BLaER1 treated with 17β-estradiol and CSF1 and Interleukin-3, amounts not matched to agents 10 nM and 100 nM (cell line): ENCODE data around the gene AIFM1.

ENCODE experiments used
- H3K27ac ChIP-seq, 11 experiments: shearing (Covaris generic); formaldehyde crosslinking; 2 replicates each; pipeline ENCODE4 v1.8.1; 2022
- H3K27me3 ChIP-seq, 11 experiments: shearing (Covaris generic); formaldehyde crosslinking; 2 replicates each; pipeline ENCODE4 v1.8.1; 2022
- H3K36me3 ChIP-seq, 11 experiments: shearing (Covaris generic); formaldehyde crosslinking; 2 replicates each; pipeline ENCODE4 v1.8.1; 2022
- H3K4me1 ChIP-seq, 10 experiments: shearing (Covaris generic); formaldehyde crosslinking; 2 replicates each; pipeline ENCODE4 v1.8.1; 2022
- H3K4me2 ChIP-seq, 11 experiments: shearing (Covaris generic); formaldehyde crosslinking; 2 replicates each; pipeline ENCODE4 v1.8.1; 2022
- H3K4me3 ChIP-seq, 10 experiments: shearing (Covaris generic); formaldehyde crosslinking; 2 replicates each; pipeline ENCODE4 v1.8.1; 2022
- H3K9ac ChIP-seq, 11 experiments: shearing (Covaris generic); formaldehyde crosslinking; 2 replicates each; pipeline ENCODE4 v1.8.1; 2022
- H3K9me3 ChIP-seq, 11 experiments: shearing (Covaris generic); formaldehyde crosslinking; replicated peaks in 1 of 11; 2 replicates each; pipeline ENCODE4 v1.8.1; 2022
- H4K20me1 ChIP-seq, 11 experiments: shearing (Covaris generic); formaldehyde crosslinking; 2 replicates each; pipeline ENCODE4 v1.8.1; 2022
- Cebpa-rat ChIP-seq, 11 experiments: shearing (Covaris generic); IDR thresholded peaks; 2 replicates each; pipeline ENCODE4 v1.8.1; 2022

Gene AIFM1

GRCh38 chrX:130139474-130140201 lies 26.0 kb downstream of the AIFM1 start:
- H3K4me2 ChIP-seq: no peak overlapping the region
- no peak for TF ChIP-seq Cebpa-rat (IDR thresholded peaks at IDR 0.05)
- H4K20me1 ChIP-seq: peaks cover 0 to 19% (median 0%) of the 10 kb centered on the region in 11 experiments; a peak in 5 of 22 replicates
- peaks cover 36 to 99% (median 91%) of the 10 kb centered on the region in 11 experiments for H3K27me3 ChIP-seq
- no peak overlapping the region for H3K4me3 ChIP-seq
- H3K4me1 ChIP-seq: 0 out of 20 replicates have a peak, but pooled peaks cover 0 to 6% (median 0%) of the 10 kb centered on the region in 10 experiments
- no peaks in the 10 kb centered on the region for H3K9me3 ChIP-seq
- H3K9ac ChIP-seq: no peak overlapping the region; a peak in 1 of 22 replicates
- H3K36me3 ChIP-seq: peaks cover 47 to 95% (median 62%) of the 10 kb centered on the region in 11 experiments
- H3K27ac ChIP-seq: no peak overlapping the region

GRCh38 chrX:130136961-130137360 lies 28.7 kb downstream of the AIFM1 start:
- Histone ChIP-seq H4K20me1 (peaks cover 0 to 13% (median 0%) of the 10 kb centered on the region in 11 experiments; a peak in 1 of 22 replicates), H3K27ac (no peak overlapping the region), H3K9me3 (no peaks in the 10 kb centered on the region), H3K27me3 (peaks cover 18 to 96% (median 79%) of the 10 kb centered on the region in 11 experiments; a peak in 21 of 22 replicates), H3K36me3 (peaks cover 42 to 95% (median 64%) of the 10 kb centered on the region in 11 experiments), H3K4me3 (no peak overlapping the region), H3K4me2 (no peak overlapping the region), H3K9ac (no peak overlapping the region), H3K4me1 (0 out of 20 replicates have a peak, but pooled peaks cover 0 to 6% (median 0%) of the 10 kb centered on the region in 10 experiments)
- no peak for TF ChIP-seq Cebpa-rat (IDR thresholded peaks at IDR 0.05)

DNA sequence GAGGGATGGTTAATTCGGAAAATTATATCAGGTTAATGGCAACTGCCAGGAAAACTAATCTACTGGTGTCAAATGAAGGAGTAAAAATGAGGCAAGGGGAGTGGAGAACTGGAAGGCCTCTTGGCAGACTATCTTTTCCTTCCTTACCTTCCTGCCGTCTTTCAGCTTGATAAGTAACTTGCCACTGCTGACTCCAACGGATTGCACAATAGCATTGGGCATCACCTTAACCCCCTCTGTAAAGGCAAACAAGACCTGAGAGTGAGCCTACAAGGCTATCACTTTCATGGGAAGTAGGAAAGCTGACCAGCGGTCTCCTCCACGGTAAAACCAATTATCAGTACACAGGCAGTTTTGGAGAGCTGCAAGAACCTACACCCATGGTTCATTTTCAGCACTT lies 29.1 kb downstream of the AIFM1 start:
- peaks cover 20 to 96% (median 79%) of the 10 kb centered on the region in 11 experiments for H3K27me3 ChIP-seq
- no peak overlapping the region for H3K9ac ChIP-seq
- H3K4me3 ChIP-seq: no peak overlapping the region
- H4K20me1 ChIP-seq: peaks cover 0 to 13% (median 0%) of the 10 kb centered on the region in 11 experiments; a peak in 1 of 22 replicates
- TF ChIP-seq Cebpa-rat (IDR thresholded peaks at IDR 0.05): peak in 1 of 11 experiments; percentile 25; a peak in 1 of 22 replicates
- no peak overlapping the region for H3K4me2 ChIP-seq
- no peak overlapping the region for H3K27ac ChIP-seq
- H3K36me3 ChIP-seq: peaks cover 43 to 95% (median 64%) of the 10 kb centered on the region in 11 experiments
- H3K4me1 ChIP-seq: 0 out of 20 replicates have a peak, but pooled peaks cover 0 to 6% (median 0%) of the 10 kb centered on the region in 10 experiments
- no peaks in the 10 kb centered on the region for H3K9me3 ChIP-seq

GRCh38 chrX:130130990-130131389 lies 34.7 kb downstream of the AIFM1 start:
- Histone ChIP-seq H3K27ac (no peak overlapping the region), H3K4me2 (no peak overlapping the region), H3K27me3 (peaks cover 52 to 96% (median 83%) of the 10 kb centered on the region in 11 experiments), H3K9ac (no peak overlapping the region), H3K4me1 (no peaks in the 10 kb centered on the region), H3K36me3 (peaks cover 31 to 94% (median 68%) of the 10 kb centered on the region in 11 experiments), H3K9me3 (no peaks in the 10 kb centered on the region), H3K4me3 (no peak overlapping the region), H4K20me1 (peaks cover 0 to 15% (median 0%) of the 10 kb centered on the region in 11 experiments; a peak in 2 of 22 replicates)
- TF ChIP-seq Cebpa-rat (IDR thresholded peaks at IDR 0.05): no peak

DNA sequence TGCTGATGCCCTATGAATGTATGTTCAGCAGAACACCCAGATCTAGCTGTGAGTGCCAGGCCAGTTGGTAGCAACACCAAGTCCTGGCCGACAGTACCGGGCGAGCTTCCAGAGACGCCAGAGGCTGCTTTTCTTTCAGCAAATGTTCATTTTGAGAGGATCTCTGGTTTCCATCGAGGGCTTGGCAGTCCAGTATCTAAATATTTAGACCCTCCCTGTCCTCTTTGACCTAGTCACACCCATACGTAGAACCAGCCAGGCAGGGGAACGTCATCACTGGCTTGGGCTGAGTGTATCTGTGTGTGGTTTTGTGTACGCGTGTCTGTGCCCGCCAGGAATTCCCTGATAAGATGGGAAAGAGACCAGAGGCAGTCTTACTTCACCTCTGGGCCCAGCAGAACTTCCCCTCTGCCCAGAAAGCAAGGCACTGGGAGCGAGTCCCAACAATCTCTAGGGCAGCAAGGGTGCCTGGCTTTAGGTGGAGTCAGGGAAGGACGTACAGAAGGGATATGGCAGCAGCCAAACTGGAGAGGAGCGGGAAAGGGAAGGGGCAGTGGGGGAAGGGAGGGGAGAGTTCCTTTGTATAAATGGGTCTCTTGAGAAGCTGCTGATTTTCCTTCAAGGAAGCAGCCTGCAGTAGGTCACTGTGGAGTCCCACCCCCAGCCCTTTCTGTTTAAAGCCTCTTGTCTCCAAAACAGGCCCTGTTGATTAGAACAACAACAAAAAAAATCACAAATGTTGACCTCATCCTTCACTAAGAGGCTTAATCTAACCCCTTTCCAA lies 40.4 kb downstream of the AIFM1 start:
- Histone ChIP-seq H3K4me2 (no peak overlapping the region), H3K4me1 (peaks cover 9 to 16% (median 13%) of the 10 kb centered on the region in 10 experiments), H3K4me3 (no peak overlapping the region), H3K9me3 (no peaks in the 10 kb centered on the region), H3K27ac (no peak overlapping the region), H3K9ac (no peak overlapping the region), H3K27me3 (peaks cover 51 to 98% (median 87%) of the 10 kb centered on the region in 11 experiments), H4K20me1 (peaks cover 0 to 9% (median 0%) of the 10 kb centered on the region in 11 experiments; a peak in 6 of 22 replicates), H3K36me3 (peaks cover 9 to 45% (median 24%) of the 10 kb centered on the region in 11 experiments; a peak in 21 of 22 replicates)
- TF ChIP-seq Cebpa-rat (IDR thresholded peaks at IDR 0.05): no peak

DNA sequence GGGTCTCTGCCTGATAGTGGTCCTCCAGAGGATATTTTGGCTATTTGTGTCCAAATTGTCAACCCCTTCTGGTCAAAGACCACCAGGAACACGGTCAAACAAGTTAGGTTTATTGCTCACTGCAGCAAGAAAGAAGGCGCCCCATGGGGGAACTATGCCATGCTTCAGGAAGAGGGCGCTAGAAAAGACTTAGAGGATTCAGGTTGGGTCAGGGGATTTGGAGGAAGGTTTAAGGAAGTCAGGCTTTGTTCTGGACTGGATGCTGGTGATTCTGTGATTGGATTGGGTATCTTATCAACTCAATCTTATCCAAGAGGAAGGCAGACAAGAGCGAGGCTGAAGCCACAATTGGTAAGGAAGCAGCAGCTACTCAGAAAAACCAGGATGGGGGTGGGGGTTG lies 41.1 kb downstream of the AIFM1 start:
- TF ChIP-seq Cebpa-rat (IDR thresholded peaks at IDR 0.05): no peak

GRCh38 chrX:130121505-130121800 lies 44.2 kb downstream of the AIFM1 start:
- Histone ChIP-seq H3K27me3 (peaks cover 41 to 98% (median 81%) of the 10 kb centered on the region in 11 experiments), H3K36me3 (peaks cover 0 to 13% (median 3%) of the 10 kb centered on the region in 11 experiments; a peak in 9 of 22 replicates), H3K4me1 (peaks cover 37 to 48% (median 42%) of the 10 kb centered on the region in 10 experiments), H3K4me2 (peak overlapping the region; percentile 78 to 89 (median 80)), H4K20me1 (peaks cover 0 to 33% (median 0%) of the 10 kb centered on the region in 11 experiments; a peak in 9 of 22 replicates), H3K9me3 (no peaks in the 10 kb centered on the region), H3K27ac (peak overlapping the region in 9 of 11 experiments; percentile 57 to 82 (median 79); a peak in 18 of 22 replicates), H3K4me3 (peak overlapping the region in 9 of 10 experiments; percentile 46 to 67 (median 54); a peak in 13 of 20 replicates), H3K9ac (peak overlapping the region in 10 of 11 experiments; percentile 64 to 83 (median 74); a peak in 16 of 22 replicates)
- no peak for TF ChIP-seq Cebpa-rat (IDR thresholded peaks at IDR 0.05)

More for the DNA sequence above, 41.1 kb downstream of the AIFM1 start:
- Histone ChIP-seq H3K9ac (no peak overlapping the region), H3K27ac (no peak overlapping the region), H3K36me3 (peaks cover 5 to 38% (median 17%) of the 10 kb centered on the region in 11 experiments; a peak in 20 of 22 replicates), H3K27me3 (peaks cover 45 to 98% (median 81%) of the 10 kb centered on the region in 11 experiments), H3K4me1 (peaks cover 16 to 23% (median 20%) of the 10 kb centered on the region in 10 experiments), H3K4me3 (no peak overlapping the region), H3K4me2 (no peak overlapping the region), H3K9me3 (no peaks in the 10 kb centered on the region), H4K20me1 (peaks cover 0 to 12% (median 0%) of the 10 kb centered on the region in 11 experiments; a peak in 6 of 22 replicates)

- no peaks in the 10 kb centered on the region for H3K9me3 ChIP-seq
- H4K20me1 ChIP-seq: peaks cover 0 to 33% (median 0%) of the 10 kb centered on the region in 11 experiments; a peak in 9 of 22 replicates
- no peak for TF ChIP-seq Cebpa-rat (IDR thresholded peaks at IDR 0.05)
- H3K36me3 ChIP-seq: peaks cover 0 to 13% (median 0%) of the 10 kb centered on the region in 11 experiments; a peak in 4 of 22 replicates
- H3K9ac ChIP-seq: peak overlapping the region; percentile 64 to 83 (median 73)
- H3K4me1 ChIP-seq: peaks cover 37 to 48% (median 42%) of the 10 kb centered on the region in 10 experiments
- peak overlapping the region; percentile 78 to 89 (median 80) for H3K4me2 ChIP-seq
- H3K27ac ChIP-seq: peak overlapping the region; percentile 25 to 82 (median 72); a peak in 20 of 22 replicates
- H3K4me3 ChIP-seq: peak overlapping the region; percentile 46 to 67 (median 53)
- peaks cover 40 to 99% (median 81%) of the 10 kb centered on the region in 11 experiments for H3K27me3 ChIP-seq
These were observed 44.7 kb downstream of the AIFM1 start for GRCh38 chrX:130120746-130121504.
